Measurements from ENCODE around the gene ANKLE1.

Gene ANKLE1

DNA sequence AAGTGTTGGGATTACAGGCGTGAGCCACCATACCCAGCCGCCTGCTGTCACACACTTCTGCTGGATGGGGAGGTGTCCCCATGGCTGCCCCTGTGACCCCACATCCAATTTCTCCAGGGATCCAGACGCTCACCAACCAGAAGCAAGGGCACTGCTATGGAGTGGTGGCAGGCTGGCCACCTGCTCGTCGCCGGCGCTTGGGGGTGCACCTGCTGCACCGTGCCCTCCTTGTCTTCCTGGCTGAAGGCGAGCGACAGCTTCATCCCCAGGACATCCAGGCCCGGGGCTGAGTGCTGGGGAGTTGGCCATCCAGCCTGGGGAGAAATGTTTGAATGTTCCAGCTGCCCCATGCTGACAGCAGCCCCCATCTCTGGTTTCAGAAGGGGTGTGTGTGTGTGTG is 4.6 kb downstream of the ANKLE1 start:
- ChIA-PET CTCF (interaction anchor here (1.4 to 6.9 kb wide), 4 partner anchors 19 to 221 kb away, joined by 3 to 44 read pairs (median 6); partner anchors contain the start of gene BABAM1), POLR2A (no interaction called here)
- TF ChIP-seq, protein P1, sequence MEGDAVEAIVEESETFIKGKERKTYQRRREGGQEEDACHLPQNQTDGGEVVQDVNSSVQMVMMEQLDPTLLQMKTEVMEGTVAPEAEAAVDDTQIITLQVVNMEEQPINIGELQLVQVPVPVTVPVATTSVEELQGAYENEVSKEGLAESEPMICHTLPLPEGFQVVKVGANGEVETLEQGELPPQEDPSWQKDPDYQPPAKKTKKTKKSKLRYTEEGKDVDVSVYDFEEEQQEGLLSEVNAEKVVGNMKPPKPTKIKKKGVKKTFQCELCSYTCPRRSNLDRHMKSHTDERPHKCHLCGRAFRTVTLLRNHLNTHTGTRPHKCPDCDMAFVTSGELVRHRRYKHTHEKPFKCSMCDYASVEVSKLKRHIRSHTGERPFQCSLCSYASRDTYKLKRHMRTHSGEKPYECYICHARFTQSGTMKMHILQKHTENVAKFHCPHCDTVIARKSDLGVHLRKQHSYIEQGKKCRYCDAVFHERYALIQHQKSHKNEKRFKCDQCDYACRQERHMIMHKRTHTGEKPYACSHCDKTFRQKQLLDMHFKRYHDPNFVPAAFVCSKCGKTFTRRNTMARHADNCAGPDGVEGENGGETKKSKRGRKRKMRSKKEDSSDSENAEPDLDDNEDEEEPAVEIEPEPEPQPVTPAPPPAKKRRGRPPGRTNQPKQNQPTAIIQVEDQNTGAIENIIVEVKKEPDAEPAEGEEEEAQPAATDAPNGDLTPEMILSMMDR (IDR thresholded peaks at IDR 0.05; ENCODE audit: insufficient read depth, low read length, missing control alignments), result no peak
- no peak for DNase-seq (ENCODE audit: low read depth, low spot score)
- H3K4me3 ChIP-seq (ENCODE audit: low read depth, low read length), result no peak overlapping the region

DNA sequence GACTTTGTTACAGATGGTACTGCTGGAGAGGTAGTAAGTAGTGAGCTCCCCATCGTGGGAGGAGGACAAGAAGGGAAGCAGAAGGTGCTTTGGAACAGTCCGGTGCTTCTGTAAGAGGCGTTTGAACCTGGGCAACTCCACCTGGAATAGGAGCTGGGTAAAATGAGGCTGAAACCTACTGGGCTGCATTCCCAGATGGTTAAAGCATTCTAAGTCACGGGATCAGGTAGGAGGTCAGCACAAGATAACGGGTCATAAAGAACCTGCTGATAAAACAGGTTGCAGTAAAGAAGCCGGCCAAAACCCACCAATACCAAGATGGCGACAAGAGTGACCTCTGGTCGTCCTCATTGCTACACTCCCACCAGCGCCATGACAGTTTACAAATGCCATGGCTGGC is 5.1 kb downstream of the ANKLE1 start:
- TF ChIP-seq, protein P1 (IDR thresholded peaks at IDR 0.05; ENCODE audit: insufficient read depth, low read length, missing control alignments), result no peak
- POLR2A ChIA-PET, result no interaction called here
- no peak overlapping the region for H3K4me3 ChIP-seq (ENCODE audit: low read depth, low read length)
- no peak for DNase-seq (ENCODE audit: low read depth, low spot score)
- CTCF ChIA-PET, result interaction anchor here (1.4 to 1.9 kb wide), 3 partner anchors 20 to 221 kb away, joined by 3 to 8 read pairs (median 5); partner anchors contain the start of gene BABAM1

DNA sequence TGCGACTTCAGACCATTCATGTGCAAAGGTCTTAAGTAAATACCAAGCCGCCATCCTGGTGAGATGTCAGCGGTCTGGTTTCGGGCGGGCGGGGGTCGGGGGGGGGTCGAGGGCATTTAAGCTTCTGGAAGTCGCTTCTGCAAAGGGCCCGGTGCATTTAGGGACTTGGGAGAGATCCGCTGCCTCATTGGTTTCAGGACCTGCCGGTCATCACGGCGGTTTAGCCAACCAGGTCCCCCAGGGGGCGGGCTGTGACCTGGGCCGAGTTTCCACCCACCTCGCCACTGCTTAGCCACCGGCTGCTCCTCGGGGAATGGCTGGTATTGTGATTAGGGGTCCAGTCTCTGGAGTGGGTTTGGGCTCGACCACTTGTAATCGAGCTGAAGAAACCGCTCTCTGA is 7.8 kb downstream of the ANKLE1 start:
- DNase-seq (ENCODE audit: low read depth, low spot score), result no peak
- POLR2A ChIA-PET, result interaction anchor here (0.6 kb wide), 1 partner anchor 570 kb away, joined by 3 read pairs; the partner anchor contains the start of gene RPL18A
- H3K4me3 ChIP-seq (ENCODE audit: low read depth, low read length), result peak overlapping the region; percentile 26
- CTCF ChIA-PET, result interaction anchor here (1.3 to 8.4 kb wide), 4 partner anchors 13 to 99 kb away, joined by 4 to 103 read pairs (median 8); partner anchors contain the start of gene BABAM1
- TF ChIP-seq, protein P1 (IDR thresholded peaks at IDR 0.05; ENCODE audit: insufficient read depth, low read length, missing control alignments), result no peak

DNA sequence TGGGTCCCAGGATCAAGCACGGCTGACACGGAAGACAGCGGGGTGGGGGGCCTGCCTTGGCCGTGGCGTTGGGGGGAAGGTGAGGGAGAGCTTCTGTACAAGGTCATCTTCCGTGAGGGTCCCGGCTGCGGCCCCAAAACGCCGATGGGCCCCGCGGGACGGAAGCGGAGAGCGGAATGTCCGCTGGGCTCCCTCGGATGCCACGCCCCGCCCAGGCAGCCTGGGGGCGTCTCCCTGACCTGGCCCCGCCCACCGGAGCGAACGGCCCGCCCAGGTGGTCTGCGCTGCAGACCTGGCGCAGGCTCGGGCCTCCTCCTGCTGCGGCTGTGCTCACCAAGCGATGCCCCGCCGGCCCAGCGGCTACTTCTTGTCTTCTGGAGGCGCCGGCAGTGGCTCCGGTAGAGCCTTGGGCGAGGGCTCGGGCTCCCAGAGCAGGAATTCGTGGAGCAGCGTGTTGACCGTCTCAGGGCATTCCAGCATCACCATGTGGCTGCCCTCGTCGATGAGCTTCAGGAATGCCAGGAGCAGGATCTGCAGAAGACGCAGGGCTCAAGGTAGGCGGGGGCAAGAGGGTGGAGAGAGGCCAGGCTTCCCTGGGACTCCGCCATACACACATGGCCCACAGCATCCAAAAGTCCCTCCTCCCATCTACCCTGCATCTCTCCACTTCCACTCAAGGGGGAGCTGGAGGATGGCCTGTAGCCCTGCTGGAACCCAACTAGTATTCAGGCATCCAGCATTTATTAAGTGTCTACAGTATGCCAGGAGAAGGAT is 10.8 kb downstream of the ANKLE1 start:
- POLR2A ChIA-PET, result no interaction called here
- no peak for DNase-seq (ENCODE audit: low read depth, low spot score)
- peak overlapping the region; percentile 63 for H3K4me3 ChIP-seq (ENCODE audit: low read depth, low read length)
- CTCF ChIA-PET, result interaction anchor here (0.8 to 8.4 kb wide), 15 partner anchors 8 to 173 kb away, joined by 3 to 103 read pairs (median 3); partner anchors contain the start of genes ABHD8, ANKLE1, BABAM1 and DDA1
- TF ChIP-seq, protein P1 (IDR thresholded peaks at IDR 0.05; ENCODE audit: insufficient read depth, low read length, missing control alignments), result peak; percentile 82

DNA sequence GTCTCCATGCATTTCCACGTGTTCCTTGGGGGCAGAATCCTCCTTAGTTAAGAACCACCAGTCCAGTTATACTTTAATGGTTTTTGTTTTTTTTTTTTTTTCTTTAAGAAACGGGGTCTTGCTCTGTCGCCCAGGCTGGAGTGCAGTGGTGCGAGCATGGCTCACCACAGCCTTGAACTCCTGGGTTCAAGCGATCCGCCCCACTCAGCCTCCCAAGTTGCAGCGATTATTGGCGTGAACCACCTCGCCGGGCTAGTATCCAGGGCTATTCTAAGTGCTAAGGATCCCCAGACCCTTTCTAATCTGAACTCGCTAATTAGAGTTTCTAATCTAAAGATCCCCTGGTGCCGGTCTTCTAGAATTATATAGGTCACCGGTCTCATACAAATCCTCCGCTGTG is 11.9 kb downstream of the ANKLE1 start:
- no peak overlapping the region for H3K4me3 ChIP-seq (ENCODE audit: low read depth, low read length)
- TF ChIP-seq, protein P1 (IDR thresholded peaks at IDR 0.05; ENCODE audit: insufficient read depth, low read length, missing control alignments), result no peak
- no peak for DNase-seq (ENCODE audit: low read depth, low spot score)
- ChIA-PET CTCF (interaction anchor here (0.8 to 8.4 kb wide), 10 partner anchors 11 to 120 kb away, joined by 3 to 103 read pairs (median 7); partner anchors contain the start of genes ABHD8, ANKLE1, DDA1 and MRPL34), POLR2A (no interaction called here)

All from AG04449 (cell line).